Measurements from ENCODE around the gene ELAVL4. TPM values are rescaled to one million over a fixed set of nuclear protein-coding genes. Genes with fewer than 3 reads are reported as not detected.

ELAVL4 gene
- under 1 TPM in 1 of 2 donors, not detected in 1; 0.51 TPM for total RNA-seq
- under 1 TPM in 1 of 2 donors, not detected in 1; 0.02 TPM for polyA plus RNA-seq

DNA sequence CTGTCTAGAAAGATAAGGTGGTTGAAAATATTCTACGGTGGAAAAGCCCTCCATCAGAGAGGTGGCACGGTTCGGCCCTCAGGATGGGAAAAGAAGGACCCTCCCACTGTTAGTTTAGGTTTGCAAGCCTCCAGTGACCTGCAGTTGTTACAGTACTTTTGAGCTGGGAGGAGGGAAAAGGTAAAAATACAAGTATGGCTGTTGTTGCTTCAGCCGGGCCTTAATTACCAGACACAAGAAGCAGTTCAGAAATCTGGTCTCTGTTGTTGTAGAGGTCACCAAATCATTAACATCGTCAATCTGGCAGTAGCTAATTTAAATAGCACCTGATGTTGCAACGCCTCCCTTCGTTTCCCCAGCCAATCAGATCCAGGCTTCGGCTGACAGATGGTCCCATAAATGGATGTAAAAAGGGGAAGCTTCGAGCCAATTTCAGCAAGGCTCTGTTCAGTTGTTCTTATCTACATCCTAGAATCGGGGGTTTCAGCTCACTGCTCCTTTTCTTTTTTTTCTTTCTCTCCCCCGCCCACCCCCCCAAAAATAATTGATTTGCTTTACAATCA, at the start of gene ELAVL4:
Gene ELAVL4, plus strand, starts transcription at position 424 of the 563 bp plus-strand sequence. CDS start 270 bp downstream, outside the sequence.
- H3K4me3 ChIP-seq (ENCODE audit: low read depth in 1 of 3, low read length in 3 of 3), result no peak within 1 kb of the TSS
- H3K27me3 ChIP-seq (ENCODE audit: control insufficient read depth in 4 of 4, insufficient read depth in 4 of 4, low read length in 3 of 4), result peaks cover 0 to 13% (median 2%) of the 10 kb centered on the region in 4 donors
- no peak within 1 kb of the TSS for H3K27ac ChIP-seq (ENCODE audit: low read depth in 1 of 2, low read length in 2 of 2)
- DNase-seq (ENCODE audit: low spot score), result no peak
- WGBS, result 49% methylated on average over 11 of the region's 11 CpGs
- no peak within 1 kb of the TSS for H3K9ac ChIP-seq (ENCODE audit: low read depth in 1 of 2, low read length in 2 of 2)
- no peaks in the 10 kb centered on the region for H3K4me1 ChIP-seq (ENCODE audit: control insufficient read depth in 4 of 4, insufficient read depth in 4 of 4, low read length in 3 of 4)
- TF ChIP-seq EGR1 (IDR thresholded peaks at IDR 0.05; ENCODE audit: low read depth in 2 of 2) (no peak), YY1 (IDR thresholded peaks at IDR 0.05) (no peak), RAD21 (IDR thresholded peaks at IDR 0.05) (no peak), JUND (IDR thresholded peaks at IDR 0.05) (no peak), FOXA1 (IDR thresholded peaks at IDR 0.05) (no peak), HNF4G (IDR thresholded peaks at IDR 0.05) (no peak), SP1 (IDR thresholded peaks at IDR 0.05) (no peak), TAF1 (conservative IDR thresholded peaks at IDR 0.05) (no peak), NR2F2 (IDR thresholded peaks at IDR 0.05) (no peak), HNF4A (conservative IDR thresholded peaks at IDR 0.05) (no peak), RXRA (IDR thresholded peaks at IDR 0.05) (no peak), GABPA (IDR thresholded peaks at IDR 0.05 in 1 of 2, conservative IDR thresholded peaks at IDR 0.05 in 1 of 2) (no peak)
- TF ChIP-seq, protein P1, sequence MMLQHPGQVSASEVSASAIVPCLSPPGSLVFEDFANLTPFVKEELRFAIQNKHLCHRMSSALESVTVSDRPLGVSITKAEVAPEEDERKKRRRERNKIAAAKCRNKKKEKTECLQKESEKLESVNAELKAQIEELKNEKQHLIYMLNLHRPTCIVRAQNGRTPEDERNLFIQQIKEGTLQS (IDR thresholded peaks at IDR 0.05), result no peak
- TF ChIP-seq, protein P2, sequence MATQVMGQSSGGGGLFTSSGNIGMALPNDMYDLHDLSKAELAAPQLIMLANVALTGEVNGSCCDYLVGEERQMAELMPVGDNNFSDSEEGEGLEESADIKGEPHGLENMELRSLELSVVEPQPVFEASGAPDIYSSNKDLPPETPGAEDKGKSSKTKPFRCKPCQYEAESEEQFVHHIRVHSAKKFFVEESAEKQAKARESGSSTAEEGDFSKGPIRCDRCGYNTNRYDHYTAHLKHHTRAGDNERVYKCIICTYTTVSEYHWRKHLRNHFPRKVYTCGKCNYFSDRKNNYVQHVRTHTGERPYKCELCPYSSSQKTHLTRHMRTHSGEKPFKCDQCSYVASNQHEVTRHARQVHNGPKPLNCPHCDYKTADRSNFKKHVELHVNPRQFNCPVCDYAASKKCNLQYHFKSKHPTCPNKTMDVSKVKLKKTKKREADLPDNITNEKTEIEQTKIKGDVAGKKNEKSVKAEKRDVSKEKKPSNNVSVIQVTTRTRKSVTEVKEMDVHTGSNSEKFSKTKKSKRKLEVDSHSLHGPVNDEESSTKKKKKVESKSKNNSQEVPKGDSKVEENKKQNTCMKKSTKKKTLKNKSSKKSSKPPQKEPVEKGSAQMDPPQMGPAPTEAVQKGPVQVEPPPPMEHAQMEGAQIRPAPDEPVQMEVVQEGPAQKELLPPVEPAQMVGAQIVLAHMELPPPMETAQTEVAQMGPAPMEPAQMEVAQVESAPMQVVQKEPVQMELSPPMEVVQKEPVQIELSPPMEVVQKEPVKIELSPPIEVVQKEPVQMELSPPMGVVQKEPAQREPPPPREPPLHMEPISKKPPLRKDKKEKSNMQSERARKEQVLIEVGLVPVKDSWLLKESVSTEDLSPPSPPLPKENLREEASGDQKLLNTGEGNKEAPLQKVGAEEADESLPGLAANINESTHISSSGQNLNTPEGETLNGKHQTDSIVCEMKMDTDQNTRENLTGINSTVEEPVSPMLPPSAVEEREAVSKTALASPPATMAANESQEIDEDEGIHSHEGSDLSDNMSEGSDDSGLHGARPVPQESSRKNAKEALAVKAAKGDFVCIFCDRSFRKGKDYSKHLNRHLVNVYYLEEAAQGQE (IDR thresholded peaks at IDR 0.05), result no peak
- TF ChIP-seq, protein P3, sequence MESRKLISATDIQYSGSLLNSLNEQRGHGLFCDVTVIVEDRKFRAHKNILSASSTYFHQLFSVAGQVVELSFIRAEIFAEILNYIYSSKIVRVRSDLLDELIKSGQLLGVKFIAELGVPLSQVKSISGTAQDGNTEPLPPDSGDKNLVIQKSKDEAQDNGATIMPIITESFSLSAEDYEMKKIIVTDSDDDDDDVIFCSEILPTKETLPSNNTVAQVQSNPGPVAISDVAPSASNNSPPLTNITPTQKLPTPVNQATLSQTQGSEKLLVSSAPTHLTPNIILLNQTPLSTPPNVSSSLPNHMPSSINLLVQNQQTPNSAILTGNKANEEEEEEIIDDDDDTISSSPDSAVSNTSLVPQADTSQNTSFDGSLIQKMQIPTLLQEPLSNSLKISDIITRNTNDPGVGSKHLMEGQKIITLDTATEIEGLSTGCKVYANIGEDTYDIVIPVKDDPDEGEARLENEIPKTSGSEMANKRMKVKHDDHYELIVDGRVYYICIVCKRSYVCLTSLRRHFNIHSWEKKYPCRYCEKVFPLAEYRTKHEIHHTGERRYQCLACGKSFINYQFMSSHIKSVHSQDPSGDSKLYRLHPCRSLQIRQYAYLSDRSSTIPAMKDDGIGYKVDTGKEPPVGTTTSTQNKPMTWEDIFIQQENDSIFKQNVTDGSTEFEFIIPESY (IDR thresholded peaks at IDR 0.05), result no peak
- TF ChIP-seq, protein P4, sequence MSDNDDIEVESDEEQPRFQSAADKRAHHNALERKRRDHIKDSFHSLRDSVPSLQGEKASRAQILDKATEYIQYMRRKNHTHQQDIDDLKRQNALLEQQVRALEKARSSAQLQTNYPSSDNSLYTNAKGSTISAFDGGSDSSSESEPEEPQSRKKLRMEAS (IDR thresholded peaks at IDR 0.05), result no peak
- TF ChIP-seq, protein P5, sequence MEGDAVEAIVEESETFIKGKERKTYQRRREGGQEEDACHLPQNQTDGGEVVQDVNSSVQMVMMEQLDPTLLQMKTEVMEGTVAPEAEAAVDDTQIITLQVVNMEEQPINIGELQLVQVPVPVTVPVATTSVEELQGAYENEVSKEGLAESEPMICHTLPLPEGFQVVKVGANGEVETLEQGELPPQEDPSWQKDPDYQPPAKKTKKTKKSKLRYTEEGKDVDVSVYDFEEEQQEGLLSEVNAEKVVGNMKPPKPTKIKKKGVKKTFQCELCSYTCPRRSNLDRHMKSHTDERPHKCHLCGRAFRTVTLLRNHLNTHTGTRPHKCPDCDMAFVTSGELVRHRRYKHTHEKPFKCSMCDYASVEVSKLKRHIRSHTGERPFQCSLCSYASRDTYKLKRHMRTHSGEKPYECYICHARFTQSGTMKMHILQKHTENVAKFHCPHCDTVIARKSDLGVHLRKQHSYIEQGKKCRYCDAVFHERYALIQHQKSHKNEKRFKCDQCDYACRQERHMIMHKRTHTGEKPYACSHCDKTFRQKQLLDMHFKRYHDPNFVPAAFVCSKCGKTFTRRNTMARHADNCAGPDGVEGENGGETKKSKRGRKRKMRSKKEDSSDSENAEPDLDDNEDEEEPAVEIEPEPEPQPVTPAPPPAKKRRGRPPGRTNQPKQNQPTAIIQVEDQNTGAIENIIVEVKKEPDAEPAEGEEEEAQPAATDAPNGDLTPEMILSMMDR (IDR thresholded peaks at IDR 0.05; ENCODE audit: low read depth, low read length, missing input control), result no peak
- H3K36me3 ChIP-seq (ENCODE audit: control insufficient read depth in 4 of 4, insufficient read depth in 3 of 4, low read depth in 1 of 4, low read length in 3 of 4), result no peaks in the 10 kb centered on the region
- H3K9me3 ChIP-seq (ENCODE audit: control insufficient read depth in 4 of 4, low read length in 3 of 4), result no peaks in the 10 kb centered on the region
